ENCODE results near the gene CBX2.

CBX2 gene

DNA sequence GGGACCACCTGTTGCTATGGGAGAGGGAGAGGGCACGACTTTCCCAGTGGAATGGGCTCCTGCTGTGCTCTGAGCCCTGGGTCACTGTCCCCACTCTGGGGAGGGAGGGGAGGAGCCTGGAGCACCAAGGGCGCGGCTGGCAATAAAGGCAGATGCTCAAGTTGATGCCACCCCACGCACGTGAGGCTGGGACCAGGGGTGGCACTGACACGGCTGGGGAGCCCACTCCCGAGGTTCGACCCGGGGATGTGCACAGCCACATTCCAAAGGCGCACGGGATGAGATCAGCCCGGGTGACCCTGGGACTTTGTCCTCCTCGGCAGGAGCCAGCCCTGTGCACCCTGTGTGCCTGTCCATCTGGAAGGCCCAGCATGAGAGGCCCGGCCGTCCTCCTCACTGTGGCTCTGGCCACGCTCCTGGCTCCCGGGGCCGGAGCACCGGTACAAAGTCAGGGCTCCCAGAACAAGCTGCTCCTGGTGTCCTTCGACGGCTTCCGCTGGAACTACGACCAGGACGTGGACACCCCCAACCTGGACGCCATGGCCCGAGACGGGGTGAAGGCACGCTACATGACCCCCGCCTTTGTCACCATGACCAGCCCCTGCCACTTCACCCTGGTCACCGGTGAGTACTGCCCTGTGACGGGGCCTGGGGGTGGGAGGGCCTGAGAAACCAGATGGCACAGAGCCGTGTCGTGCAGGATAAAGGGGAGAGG lies 47.0 kb upstream of the CBX2 start, which contains the start of gene ENPP7:
Gene ENPP7, plus strand, starts transcription at position 175 of the 715 bp plus-strand sequence. Its CDS starts 197 bp downstream, at position 372.
- TF ChIP-seq, protein P1, sequence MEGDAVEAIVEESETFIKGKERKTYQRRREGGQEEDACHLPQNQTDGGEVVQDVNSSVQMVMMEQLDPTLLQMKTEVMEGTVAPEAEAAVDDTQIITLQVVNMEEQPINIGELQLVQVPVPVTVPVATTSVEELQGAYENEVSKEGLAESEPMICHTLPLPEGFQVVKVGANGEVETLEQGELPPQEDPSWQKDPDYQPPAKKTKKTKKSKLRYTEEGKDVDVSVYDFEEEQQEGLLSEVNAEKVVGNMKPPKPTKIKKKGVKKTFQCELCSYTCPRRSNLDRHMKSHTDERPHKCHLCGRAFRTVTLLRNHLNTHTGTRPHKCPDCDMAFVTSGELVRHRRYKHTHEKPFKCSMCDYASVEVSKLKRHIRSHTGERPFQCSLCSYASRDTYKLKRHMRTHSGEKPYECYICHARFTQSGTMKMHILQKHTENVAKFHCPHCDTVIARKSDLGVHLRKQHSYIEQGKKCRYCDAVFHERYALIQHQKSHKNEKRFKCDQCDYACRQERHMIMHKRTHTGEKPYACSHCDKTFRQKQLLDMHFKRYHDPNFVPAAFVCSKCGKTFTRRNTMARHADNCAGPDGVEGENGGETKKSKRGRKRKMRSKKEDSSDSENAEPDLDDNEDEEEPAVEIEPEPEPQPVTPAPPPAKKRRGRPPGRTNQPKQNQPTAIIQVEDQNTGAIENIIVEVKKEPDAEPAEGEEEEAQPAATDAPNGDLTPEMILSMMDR (IDR thresholded peaks at IDR 0.05; ENCODE audit: low read depth, low read length, missing control alignments): no peak
- no peak within 1 kb of the TSS for H3K4me3 ChIP-seq (ENCODE audit: low read depth, low read length)

DNA sequence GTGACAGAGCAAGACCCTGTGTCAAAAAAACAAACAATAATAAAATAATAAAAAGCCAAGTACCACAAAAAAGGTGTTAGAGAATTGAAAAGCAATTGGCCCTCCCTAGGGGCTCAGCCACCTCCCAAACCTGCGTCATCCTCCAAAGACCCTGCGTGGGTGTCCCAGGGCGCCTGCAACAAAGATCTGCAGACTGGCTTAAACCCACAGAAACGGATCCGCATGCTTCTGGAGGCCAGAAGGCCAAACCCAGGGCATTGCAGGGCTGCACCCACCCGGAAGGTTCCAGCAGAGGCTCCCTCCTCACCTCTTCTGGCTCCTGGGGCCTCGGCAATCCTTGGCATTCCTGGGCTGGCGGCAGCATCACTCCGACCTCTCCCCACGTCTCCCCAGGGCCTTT lies 45.7 kb upstream of the CBX2 start:
- no peak for DNase-seq
- in situ Hi-C loops (cut with HindIII; ENCODE audit: low pct_ligation_motif_present, low sequenced_read_pairs): no loop called here
- no peaks in the 10 kb centered on the region for H3K27me3 ChIP-seq (replicated peaks)
- no peak overlapping the region for H3K27ac ChIP-seq
- H3K36me3 ChIP-seq (replicated peaks): no peaks in the 10 kb centered on the region
- no peak overlapping the region for H3K4me3 ChIP-seq (ENCODE audit: low read depth, low read length)
- TF ChIP-seq, protein P1 (IDR thresholded peaks at IDR 0.05; ENCODE audit: low read depth, low read length, missing control alignments): no peak

More for the DNA sequence above, 47.0 kb upstream of the CBX2 start, which contains the start of gene ENPP7:
- Histone ChIP-seq H3K36me3 (replicated peaks) (no peaks in the 10 kb centered on the region), H3K27me3 (replicated peaks) (no peaks in the 10 kb centered on the region), H3K27ac (no peak within 1 kb of the TSS)
- in situ Hi-C loops (cut with HindIII; ENCODE audit: low pct_ligation_motif_present, low sequenced_read_pairs): no loop called here
- DNase-seq: no peak

DNA sequence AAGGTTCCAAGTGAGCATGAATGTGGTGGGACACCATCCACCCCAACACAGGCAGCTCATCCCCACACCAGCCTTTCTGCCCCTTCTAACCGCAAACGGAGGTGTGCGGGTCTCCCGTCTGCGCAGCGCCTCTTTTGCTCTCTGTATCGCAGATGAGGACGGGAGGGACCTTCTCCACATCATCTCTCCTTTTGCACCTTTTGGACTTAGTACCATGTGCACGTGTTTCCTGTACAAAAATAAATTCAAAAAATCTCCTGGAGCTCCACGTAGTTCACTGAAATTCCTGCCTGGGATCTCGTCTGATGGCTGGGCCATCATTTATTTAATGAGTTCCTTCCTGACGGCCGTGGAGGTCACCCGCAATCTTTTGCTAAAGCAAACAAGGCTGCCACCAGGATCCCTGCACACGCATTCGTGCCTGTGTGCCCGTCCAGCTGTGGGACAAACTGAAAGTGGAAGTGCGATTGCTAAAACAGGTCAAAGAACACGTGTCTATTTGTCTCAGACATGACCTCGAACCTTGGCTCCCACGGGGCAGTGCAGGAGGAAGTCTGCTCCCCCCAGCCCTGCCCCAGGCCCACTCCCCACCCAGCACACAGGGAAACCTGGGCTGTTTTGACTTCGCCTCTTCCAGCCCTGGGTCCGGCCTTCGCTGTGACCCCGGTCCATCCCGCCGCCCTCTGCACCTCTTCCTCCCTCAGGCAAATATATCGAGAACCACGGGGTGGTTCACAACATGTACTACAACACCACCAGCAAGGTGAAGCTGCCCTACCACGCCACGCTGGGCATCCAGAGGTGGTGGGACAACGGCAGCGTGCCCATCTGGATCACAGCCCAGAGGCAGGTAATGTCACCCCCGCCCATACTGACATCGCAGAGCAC lies 44.9 kb upstream of the CBX2 start:
- Histone ChIP-seq H3K27me3 (replicated peaks) (no peaks in the 10 kb centered on the region), H3K36me3 (replicated peaks) (no peaks in the 10 kb centered on the region), H3K4me3 (ENCODE audit: low read depth, low read length) (no peak overlapping the region), H3K27ac (no peak overlapping the region)
- TF ChIP-seq, protein P1 (IDR thresholded peaks at IDR 0.05; ENCODE audit: low read depth, low read length, missing control alignments): no peak
- no peak for DNase-seq
- in situ Hi-C loops (cut with HindIII; ENCODE audit: low pct_ligation_motif_present, low sequenced_read_pairs): no loop called here

DNA sequence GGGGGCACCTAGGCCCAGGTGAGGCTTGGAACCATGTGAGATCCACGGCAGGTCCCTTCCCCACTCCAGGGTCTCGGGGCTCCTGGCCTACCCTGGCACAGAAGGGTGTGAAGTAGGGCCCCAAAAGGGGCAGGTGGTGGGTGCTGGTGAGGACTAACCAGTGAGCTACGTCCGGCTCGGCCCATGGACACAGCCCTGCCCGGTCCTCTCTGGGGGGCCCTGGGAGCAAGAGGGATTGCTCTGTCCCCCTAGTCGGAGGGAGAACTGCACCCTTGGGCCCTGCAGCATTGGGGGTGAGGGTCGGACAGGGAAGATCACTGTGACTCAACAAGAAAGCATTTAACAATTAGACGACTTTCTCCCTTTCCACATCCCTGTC lies 44.3 kb upstream of the CBX2 start:
- Histone ChIP-seq H3K27me3 (replicated peaks) (no peaks in the 10 kb centered on the region), H3K36me3 (replicated peaks) (no peaks in the 10 kb centered on the region), H3K27ac (no peak overlapping the region), H3K4me3 (ENCODE audit: low read depth, low read length) (no peak overlapping the region)
- TF ChIP-seq, protein P1 (IDR thresholded peaks at IDR 0.05; ENCODE audit: low read depth, low read length, missing control alignments): no peak
- in situ Hi-C loops (cut with HindIII; ENCODE audit: low pct_ligation_motif_present, low sequenced_read_pairs): no loop called here
- no peak for DNase-seq

DNA sequence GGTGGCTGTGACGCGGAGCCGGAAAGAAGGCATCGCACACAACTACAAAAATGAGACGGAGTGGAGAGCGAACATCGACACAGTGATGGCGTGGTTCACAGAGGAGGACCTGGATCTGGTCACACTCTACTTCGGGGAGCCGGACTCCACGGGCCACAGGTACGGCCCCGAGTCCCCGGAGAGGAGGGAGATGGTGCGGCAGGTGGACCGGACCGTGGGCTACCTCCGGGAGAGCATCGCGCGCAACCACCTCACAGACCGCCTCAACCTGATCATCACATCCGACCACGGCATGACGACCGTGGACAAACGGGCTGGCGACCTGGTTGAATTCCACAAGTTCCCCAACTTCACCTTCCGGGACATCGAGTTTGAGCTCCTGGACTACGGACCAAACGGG lies 42.9 kb upstream of the CBX2 start:
- Histone ChIP-seq H3K27ac (no peak overlapping the region), H3K36me3 (replicated peaks) (no peaks in the 10 kb centered on the region), H3K4me3 (ENCODE audit: low read depth, low read length) (no peak overlapping the region), H3K27me3 (replicated peaks) (peaks cover 5% of the 10 kb centered on the region)
- TF ChIP-seq, protein P1 (IDR thresholded peaks at IDR 0.05; ENCODE audit: low read depth, low read length, missing control alignments): no peak
- in situ Hi-C loops (cut with HindIII; ENCODE audit: low pct_ligation_motif_present, low sequenced_read_pairs): no loop called here
- no peak for DNase-seq

All from brain microvascular endothelial cell (primary cell).